Measurements from ENCODE around the gene KCNS1.

DNA sequence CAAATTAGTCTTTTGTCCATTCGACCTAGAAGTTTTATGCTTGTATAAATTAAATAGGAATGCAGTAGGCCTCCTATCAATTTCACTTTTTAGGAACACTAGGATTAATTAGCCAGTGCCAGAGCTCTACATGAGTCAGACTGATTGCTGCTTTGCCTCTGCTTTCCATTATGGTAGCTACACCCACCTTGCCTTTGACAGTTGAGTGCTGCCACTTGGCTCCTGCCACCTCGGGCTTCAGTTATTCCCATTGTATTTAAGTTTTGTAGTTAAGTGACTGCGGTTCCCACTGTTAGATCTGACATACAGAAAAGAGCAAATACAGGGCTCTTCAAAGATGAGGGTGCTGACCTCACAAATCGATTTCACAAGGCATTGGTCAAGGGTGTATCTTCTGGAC lies 39.9 kb upstream of the KCNS1 start:
- no peak for TF ChIP-seq CTCF (IDR thresholded peaks at IDR 0.05; ENCODE audit: low read length)
- TF ChIP-seq EZH2 (IDR thresholded peaks at IDR 0.05; ENCODE audit: borderline replicate concordance, low read length) = no peak

All from OCI-LY1 (cell line).